Measurements from ENCODE around the gene ACOXL.
A peak's percentile ranks its signal among the peaks of the same experiment; 100 is the strongest.

The ACOXL gene

DNA sequence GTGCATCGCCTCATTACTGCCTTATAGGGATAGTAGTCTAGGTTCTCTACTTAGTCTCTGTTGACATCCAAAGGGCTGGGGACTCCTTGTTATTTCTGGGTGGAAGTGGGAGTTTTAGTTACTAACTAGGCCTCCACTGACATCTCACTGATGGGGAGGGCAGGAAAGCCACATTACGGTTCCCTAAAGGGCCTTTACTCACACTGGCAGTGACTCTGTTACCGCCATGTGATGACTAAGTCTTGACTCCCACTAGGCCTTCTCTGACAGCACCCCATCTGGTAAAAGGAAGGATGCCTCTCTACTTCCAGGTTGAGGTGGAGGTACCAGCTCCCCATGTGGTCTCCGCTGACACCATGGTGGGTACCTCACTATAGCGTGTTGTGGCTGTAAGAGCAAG lies 374.3 kb downstream of the ACOXL start:
- H3K4me3 ChIP-seq (ENCODE audit: low read depth, low read length): no peak overlapping the region
- no peak for DNase-seq (ENCODE audit: low read depth, low spot score)
- in situ Hi-C loops (cut with HindIII; ENCODE audit: low sequenced_read_pairs): no loop called here
- TF ChIP-seq, protein P1, sequence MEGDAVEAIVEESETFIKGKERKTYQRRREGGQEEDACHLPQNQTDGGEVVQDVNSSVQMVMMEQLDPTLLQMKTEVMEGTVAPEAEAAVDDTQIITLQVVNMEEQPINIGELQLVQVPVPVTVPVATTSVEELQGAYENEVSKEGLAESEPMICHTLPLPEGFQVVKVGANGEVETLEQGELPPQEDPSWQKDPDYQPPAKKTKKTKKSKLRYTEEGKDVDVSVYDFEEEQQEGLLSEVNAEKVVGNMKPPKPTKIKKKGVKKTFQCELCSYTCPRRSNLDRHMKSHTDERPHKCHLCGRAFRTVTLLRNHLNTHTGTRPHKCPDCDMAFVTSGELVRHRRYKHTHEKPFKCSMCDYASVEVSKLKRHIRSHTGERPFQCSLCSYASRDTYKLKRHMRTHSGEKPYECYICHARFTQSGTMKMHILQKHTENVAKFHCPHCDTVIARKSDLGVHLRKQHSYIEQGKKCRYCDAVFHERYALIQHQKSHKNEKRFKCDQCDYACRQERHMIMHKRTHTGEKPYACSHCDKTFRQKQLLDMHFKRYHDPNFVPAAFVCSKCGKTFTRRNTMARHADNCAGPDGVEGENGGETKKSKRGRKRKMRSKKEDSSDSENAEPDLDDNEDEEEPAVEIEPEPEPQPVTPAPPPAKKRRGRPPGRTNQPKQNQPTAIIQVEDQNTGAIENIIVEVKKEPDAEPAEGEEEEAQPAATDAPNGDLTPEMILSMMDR (IDR thresholded peaks at IDR 0.05; ENCODE audit: low read depth, low read length): no peak

DNA sequence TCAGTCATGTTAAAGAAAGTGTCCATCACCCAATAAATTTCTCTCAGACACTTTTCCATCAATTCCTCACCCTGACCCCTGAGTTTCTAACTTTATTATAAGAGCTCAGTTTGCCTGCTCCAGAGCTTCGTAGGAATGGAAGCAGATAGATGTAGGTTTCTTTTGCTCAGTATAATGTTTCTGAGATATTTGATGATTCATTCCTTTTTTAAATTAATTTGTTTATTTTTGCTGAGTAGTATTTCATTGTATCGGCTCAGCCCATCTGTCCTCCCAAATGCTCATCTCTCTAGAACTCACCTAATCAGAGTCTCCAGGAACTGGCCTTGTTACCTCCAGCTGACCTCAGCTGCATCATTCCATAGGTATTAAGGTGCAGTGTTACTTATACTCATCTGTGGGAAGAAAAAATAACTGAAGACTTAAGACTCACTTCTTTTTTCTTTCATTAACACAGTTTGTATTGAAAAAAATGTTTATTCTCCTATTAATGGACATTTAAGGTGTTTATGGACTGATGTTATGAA lies 376.4 kb downstream of the ACOXL start:
- DNase-seq (ENCODE audit: low read depth, low spot score): no peak
- in situ Hi-C loops (cut with HindIII; ENCODE audit: low sequenced_read_pairs): no loop called here
- H3K4me3 ChIP-seq (ENCODE audit: low read depth, low read length): no peak overlapping the region
- TF ChIP-seq, protein P1 (IDR thresholded peaks at IDR 0.05; ENCODE audit: low read depth, low read length): no peak

DNA sequence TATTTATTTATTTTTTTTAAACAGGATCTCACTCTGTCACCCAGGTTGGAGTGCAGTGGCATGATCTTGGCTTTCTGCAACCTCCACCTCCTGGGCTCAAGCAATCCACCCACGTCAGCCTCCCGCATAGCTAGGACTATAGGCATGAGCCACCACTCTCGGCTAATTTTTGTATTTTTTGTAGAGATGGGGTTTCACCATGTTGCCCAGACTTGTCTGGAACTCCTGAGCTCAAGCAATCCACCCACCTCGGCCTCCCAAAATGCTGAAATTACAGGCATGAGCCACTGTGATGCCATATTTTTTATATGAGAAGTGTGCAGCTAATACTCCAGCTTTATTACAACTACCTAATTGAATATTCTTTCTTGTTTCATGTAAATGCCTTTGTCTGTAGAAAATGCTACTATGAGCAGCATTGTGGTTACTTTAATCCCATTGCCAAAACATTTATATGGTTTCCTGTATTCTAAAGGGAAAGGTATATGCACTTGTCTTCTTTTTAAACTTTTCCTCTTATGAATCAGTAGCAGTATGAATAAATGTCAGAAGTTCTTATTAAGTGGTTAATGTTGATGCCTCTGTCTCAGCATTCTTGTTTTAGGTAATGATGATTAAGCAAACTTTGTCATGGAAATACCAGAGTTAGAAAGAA lies 378.9 kb downstream of the ACOXL start:
- in situ Hi-C loops (cut with HindIII; ENCODE audit: low sequenced_read_pairs): no loop called here
- DNase-seq (ENCODE audit: low read depth, low spot score): no peak
- no peak overlapping the region for H3K4me3 ChIP-seq (ENCODE audit: low read depth, low read length)
- TF ChIP-seq, protein P1 (IDR thresholded peaks at IDR 0.05; ENCODE audit: low read depth, low read length): no peak

DNA sequence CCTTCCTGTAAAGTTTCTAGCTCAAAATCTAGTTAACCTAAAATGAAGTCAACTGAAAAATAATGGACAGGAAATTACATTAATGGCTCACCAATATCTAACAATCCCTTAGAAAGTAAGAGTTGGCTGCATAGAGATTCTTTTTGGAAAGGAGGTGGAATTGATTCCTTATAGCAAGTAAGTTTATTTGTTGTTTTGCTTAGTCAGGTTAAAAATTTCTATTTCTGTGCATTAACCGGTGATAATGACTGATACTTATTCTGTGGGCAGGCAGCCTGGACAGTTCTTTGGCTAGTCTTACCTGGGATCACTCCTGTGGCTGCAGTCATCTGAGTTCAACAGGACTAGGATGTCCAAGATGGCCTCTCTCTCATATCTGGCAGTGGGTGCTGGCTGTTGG lies 381.5 kb downstream of the ACOXL start:
- in situ Hi-C loops (cut with HindIII; ENCODE audit: low sequenced_read_pairs): no loop called here

GRCh38 chr2:111116011-111116746 lies 383.8 kb downstream of the ACOXL start:
- in situ Hi-C loops (cut with HindIII; ENCODE audit: low sequenced_read_pairs): no loop called here
- TF ChIP-seq, protein P1 (IDR thresholded peaks at IDR 0.05; ENCODE audit: low read depth, low read length): no peak
- no peak for DNase-seq (ENCODE audit: low read depth, low spot score)
- no peak overlapping the region for H3K4me3 ChIP-seq (ENCODE audit: low read depth, low read length)

More for the DNA sequence above, 381.5 kb downstream of the ACOXL start:
- TF ChIP-seq, protein P1 (IDR thresholded peaks at IDR 0.05; ENCODE audit: low read depth, low read length): no peak
- no peak overlapping the region for H3K4me3 ChIP-seq (ENCODE audit: low read depth, low read length)
- no peak for DNase-seq (ENCODE audit: low read depth, low spot score)

GRCh38 chr2:111116843-111117597 lies 384.6 kb downstream of the ACOXL start:
- in situ Hi-C loops (cut with HindIII; ENCODE audit: low sequenced_read_pairs): no loop called here
- peak overlapping the region; percentile 45 for H3K4me3 ChIP-seq (ENCODE audit: low read depth, low read length)
- peak; percentile 81 for DNase-seq (ENCODE audit: low read depth, low spot score)
- TF ChIP-seq, protein P1 (IDR thresholded peaks at IDR 0.05; ENCODE audit: low read depth, low read length): peak; percentile 94

Measured in astrocyte of the spinal cord (primary cell).